PFSK-1 (cell line): ENCODE measurements around the gene AKAP7.

ENCODE experiments used
- FOXP2 ChIP-seq: optimal IDR thresholded peaks from 2 replicates; pipeline ENCODE3; 2011; ENCODE audit warnings: borderline replicate concordance, control low read depth, inconsistent platforms; ENCODE audit not compliant: insufficient read depth; ENCODE audit errors: extremely low read length, extremely low read depth
- POLR2AphosphoS5 ChIP-seq: IDR thresholded peaks from 2 replicates; pipeline ENCODE4 v1.6.1; 2012; ENCODE audit warnings: low read depth, mild to moderate bottlenecking, control low read depth, low read length, moderate library complexity
- SIN3A ChIP-seq: IDR thresholded peaks from 2 replicates; pipeline ENCODE4 v1.6.1; 2012; ENCODE audit warnings: mild to moderate bottlenecking, low read length, moderate library complexity, borderline replicate concordance; ENCODE audit not compliant: insufficient read depth
- TAF1 ChIP-seq: IDR thresholded peaks from 2 replicates; pipeline ENCODE4 v1.6.1; 2012; ENCODE audit warnings: low read length, control low read depth, borderline replicate concordance; ENCODE audit not compliant: insufficient read depth
- TF ChIP-seq, protein P1 (sequence below), 2 experiments: IDR thresholded peaks; 2 replicates each; pipeline versions ENCODE4 v1.6.1 to v1.8.0; 2011 to 2012; ENCODE audit warnings: low read depth in 2 of 2, low read length in 2 of 2, control low read depth in 1 of 2, inconsistent platforms in 1 of 2, mild to moderate bottlenecking in 1 of 2, moderate library complexity in 1 of 2; ENCODE audit not compliant: insufficient read depth in 1 of 2

Gene AKAP7

DNA sequence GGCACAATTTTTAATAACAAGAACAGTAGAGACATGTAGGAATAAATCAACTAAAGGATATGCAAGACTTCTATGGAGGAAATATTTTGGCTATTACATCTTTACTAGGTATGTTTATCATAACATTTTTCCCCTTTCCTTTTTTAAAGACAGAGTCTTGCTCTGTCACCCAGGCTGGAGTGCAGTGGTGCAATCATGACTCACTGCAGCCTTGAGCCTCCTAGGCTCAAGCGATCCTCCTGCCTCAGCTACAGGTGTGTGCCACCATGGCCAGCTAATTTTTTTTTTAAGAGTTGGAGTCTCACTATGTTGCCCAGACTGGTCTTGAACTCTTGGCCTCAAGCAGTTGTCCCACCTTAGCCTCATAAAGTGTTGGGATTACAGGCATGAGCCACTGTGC lies 37.0 kb downstream of the AKAP7 start:
- TF ChIP-seq, protein P1, sequence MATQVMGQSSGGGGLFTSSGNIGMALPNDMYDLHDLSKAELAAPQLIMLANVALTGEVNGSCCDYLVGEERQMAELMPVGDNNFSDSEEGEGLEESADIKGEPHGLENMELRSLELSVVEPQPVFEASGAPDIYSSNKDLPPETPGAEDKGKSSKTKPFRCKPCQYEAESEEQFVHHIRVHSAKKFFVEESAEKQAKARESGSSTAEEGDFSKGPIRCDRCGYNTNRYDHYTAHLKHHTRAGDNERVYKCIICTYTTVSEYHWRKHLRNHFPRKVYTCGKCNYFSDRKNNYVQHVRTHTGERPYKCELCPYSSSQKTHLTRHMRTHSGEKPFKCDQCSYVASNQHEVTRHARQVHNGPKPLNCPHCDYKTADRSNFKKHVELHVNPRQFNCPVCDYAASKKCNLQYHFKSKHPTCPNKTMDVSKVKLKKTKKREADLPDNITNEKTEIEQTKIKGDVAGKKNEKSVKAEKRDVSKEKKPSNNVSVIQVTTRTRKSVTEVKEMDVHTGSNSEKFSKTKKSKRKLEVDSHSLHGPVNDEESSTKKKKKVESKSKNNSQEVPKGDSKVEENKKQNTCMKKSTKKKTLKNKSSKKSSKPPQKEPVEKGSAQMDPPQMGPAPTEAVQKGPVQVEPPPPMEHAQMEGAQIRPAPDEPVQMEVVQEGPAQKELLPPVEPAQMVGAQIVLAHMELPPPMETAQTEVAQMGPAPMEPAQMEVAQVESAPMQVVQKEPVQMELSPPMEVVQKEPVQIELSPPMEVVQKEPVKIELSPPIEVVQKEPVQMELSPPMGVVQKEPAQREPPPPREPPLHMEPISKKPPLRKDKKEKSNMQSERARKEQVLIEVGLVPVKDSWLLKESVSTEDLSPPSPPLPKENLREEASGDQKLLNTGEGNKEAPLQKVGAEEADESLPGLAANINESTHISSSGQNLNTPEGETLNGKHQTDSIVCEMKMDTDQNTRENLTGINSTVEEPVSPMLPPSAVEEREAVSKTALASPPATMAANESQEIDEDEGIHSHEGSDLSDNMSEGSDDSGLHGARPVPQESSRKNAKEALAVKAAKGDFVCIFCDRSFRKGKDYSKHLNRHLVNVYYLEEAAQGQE (IDR thresholded peaks at IDR 0.05; ENCODE audit: insufficient read depth in 1 of 2, low read depth in 2 of 2, low read length in 2 of 2) = no peak
- no peak for TF ChIP-seq SIN3A
- TF ChIP-seq POLR2AphosphoS5 = no peak
- TF ChIP-seq FOXP2 = no peak
- TF ChIP-seq TAF1 = no peak

DNA sequence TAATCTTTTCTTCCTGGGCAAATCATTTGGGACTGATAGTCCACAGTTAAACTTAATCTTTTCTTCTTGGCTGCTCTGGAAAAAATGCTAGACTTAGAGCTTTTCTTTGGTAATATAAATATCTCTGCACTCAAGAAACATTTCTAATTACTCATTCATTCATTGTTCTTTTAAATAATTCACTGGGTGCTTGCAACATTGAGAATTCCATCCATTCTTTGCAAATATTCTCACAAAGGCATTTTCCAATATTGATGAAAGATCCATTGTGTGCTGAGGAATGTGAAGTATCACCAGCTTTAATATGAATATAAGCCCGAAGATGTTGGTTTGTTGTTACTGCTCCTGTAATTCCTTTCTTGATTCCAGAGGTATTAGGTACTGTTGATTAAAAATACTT lies 38.4 kb downstream of the AKAP7 start:
- TF ChIP-seq FOXP2 (no peak), SIN3A (no peak)

DNA sequence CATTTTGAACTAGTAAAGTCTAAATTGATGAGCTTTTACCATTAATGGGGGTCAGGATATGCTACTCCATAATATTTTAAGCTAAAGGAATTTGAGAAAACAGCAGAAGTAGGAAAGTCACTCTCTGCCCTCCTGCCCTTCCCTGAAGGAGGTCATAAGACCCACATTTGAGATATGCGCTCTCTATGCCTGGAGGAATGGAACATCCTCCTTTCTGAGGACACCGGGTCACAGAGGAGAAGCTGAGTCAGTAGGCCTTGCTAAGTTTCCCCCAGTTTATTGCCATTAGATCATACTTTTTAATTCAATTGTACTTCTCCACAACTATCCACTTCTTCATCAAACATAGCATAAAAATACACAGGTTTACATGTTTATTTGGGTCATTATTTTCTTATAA lies 40.3 kb downstream of the AKAP7 start:
- TF ChIP-seq, protein P1 (IDR thresholded peaks at IDR 0.05; ENCODE audit: insufficient read depth in 1 of 2, low read depth in 2 of 2, low read length in 2 of 2) = no peak
- TF ChIP-seq SIN3A (no peak), POLR2AphosphoS5 (no peak), FOXP2 (no peak), TAF1 (no peak)

DNA sequence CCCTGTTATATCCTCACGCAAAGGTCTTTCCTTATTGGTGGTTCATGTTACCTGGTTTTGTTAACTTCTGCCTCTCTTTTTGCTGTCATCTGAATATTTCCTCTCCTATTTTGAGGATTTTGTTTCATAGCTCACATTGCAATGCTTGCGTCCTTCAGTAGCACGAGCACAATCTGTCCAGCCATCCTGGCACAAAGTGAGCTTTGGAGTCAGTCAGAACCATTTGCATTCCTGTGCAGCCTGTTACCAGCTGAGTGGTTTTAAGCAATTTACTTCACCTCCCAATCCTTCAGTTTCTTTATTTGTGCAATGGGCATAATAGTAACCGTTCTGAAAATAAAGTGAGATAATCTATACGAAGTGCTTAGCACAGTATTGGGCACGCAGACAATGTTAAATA lies 42.7 kb downstream of the AKAP7 start:
- TF ChIP-seq TAF1 (no peak), SIN3A (no peak), FOXP2 (no peak), POLR2AphosphoS5 (no peak)
- TF ChIP-seq, protein P1 (IDR thresholded peaks at IDR 0.05; ENCODE audit: insufficient read depth in 1 of 2, low read depth in 2 of 2, low read length in 2 of 2) = no peak

DNA sequence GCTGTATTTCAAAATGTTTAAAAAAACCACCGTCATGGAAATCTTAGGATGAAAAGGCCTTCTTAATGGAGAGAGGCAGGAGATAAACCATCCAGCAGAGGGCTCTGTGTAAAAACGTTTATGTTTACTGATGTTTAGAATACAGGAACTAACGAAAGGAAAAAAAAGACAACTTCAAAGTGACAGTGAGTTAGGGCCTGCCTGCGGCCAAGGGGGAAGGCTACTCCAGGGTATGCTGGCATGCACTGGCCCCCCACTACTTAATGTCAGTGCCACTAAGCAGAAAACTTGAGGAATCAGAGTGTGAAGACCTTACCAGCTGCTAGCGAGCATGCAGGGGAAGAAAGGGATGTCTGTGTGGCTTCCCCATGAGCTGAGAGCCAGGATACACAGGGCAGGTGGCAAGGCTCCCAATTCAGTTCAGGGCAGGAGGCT lies 47.7 kb downstream of the AKAP7 start:
- TF ChIP-seq SIN3A = no peak
- TF ChIP-seq, protein P1 (IDR thresholded peaks at IDR 0.05; ENCODE audit: insufficient read depth in 1 of 2, low read depth in 2 of 2, low read length in 2 of 2) = no peak

DNA sequence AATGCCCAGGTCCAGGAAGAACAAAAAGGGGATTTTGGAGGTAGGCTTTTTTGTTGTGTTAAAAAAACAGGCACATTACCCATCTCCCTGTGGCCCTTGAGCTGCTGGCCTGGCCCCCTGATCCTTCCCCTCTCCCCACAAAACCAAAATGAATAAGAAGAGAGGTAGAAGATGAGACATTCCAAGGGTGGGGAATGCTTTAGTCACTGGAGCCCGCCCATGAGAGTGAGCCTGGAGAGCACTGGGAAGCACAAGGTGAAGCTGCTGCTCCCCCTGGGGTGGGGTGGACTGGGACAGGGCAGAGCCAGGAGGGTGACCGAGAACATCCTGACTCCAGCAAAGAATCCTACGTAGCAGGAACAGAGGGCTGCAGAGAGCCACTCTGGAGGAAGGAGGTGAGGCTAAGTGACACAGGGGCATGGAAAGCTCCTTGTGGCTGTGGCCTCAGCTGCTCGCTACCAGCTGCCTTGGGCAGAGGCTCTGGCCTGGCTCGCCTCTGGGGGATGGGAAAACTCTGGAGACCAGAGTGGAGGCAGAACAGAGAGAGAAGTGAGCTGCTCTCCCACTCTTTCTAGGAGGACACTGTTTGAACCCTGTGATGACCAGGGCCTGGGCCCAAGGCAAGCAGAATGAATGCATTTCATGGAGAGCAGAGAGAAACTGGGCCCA lies 48.3 kb downstream of the AKAP7 start:
- TF ChIP-seq, protein P1 (IDR thresholded peaks at IDR 0.05; ENCODE audit: insufficient read depth in 1 of 2, low read depth in 2 of 2, low read length in 2 of 2) = no peak
